ENCODE measurements around the gene MMP28.

MMP28 gene

GRCh38 chr17:35795007-35795870 lies at the start of gene MMP28:
MMP28 (minus strand) TSS chr17:35795641; CDS start chr17:35795377, 264 bp downstream.
- DNase-seq = peak; percentile 54

GRCh38 chr17:35844547-35844946 lies 49.1 kb upstream of the MMP28 start:
- DNase-seq = no peak

GRCh38 chr17:35843698-35844097 lies 48.3 kb upstream of the MMP28 start:
- DNase-seq = no peak

- DNase-seq = no peak
Observed at GRCh38 chr17:35842239-35842638, 46.8 kb upstream of the MMP28 start.

GRCh38 chr17:35841505-35841904 lies 46.1 kb upstream of the MMP28 start:
- no peak for DNase-seq

- DNase-seq = no peak
Observed at GRCh38 chr17:35841101-35841500, 45.7 kb upstream of the MMP28 start.

- DNase-seq = no peak
Observed at GRCh38 chr17:35825206-35825605, 29.8 kb upstream of the MMP28 start.

- no peak for DNase-seq
Observed at GRCh38 chr17:35821308-35821707, 25.9 kb upstream of the MMP28 start.

GRCh38 chr17:35819455-35819854 lies 24.0 kb upstream of the MMP28 start:
- no peak for DNase-seq

- DNase-seq = no peak
Observed at GRCh38 chr17:35817196-35817595, 21.8 kb upstream of the MMP28 start.

- DNase-seq = no peak
Observed at GRCh38 chr17:35816723-35817122, 21.3 kb upstream of the MMP28 start.

- no peak for DNase-seq
Observed at GRCh38 chr17:35812456-35812855, 17.0 kb upstream of the MMP28 start.

- DNase-seq = no peak
Observed at GRCh38 chr17:35811759-35812158, 16.3 kb upstream of the MMP28 start.

GRCh38 chr17:35809855-35810461 lies 14.5 kb upstream of the MMP28 start:
- DNase-seq = no peak

GRCh38 chr17:35808962-35809854 lies 13.8 kb upstream of the MMP28 start, which contains the start of gene TAF15:
TAF15 (plus strand) TSS chr17:35809484; CDS start chr17:35809570, 86 bp downstream.
- peak; percentile 96 for DNase-seq

GRCh38 chr17:35808240-35808961 lies 13.0 kb upstream of the MMP28 start:
- no peak for DNase-seq

GRCh38 chr17:35807371-35808144 lies 12.1 kb upstream of the MMP28 start:
- no peak for DNase-seq

GRCh38 chr17:35804658-35805192 lies 9.3 kb upstream of the MMP28 start:
- peak; percentile 70 for DNase-seq

- DNase-seq = no peak
Observed at GRCh38 chr17:35801583-35802224, 6.3 kb upstream of the MMP28 start.

- DNase-seq = peak; percentile 10
Observed at GRCh38 chr17:35799942-35800341, 4.5 kb upstream of the MMP28 start.

- DNase-seq = no peak
Observed at GRCh38 chr17:35797918-35798317, 2.5 kb upstream of the MMP28 start.
